Mesenchymal stem cell (in vitro differentiated cells and primary cell): ENCODE data around the gene PAPOLG.

Experiments used
- DNase-seq: peaks from one replicate; pipeline ENCODE4 v3.0.0-alpha.2; 2013
- H2AFZ ChIP-seq: one replicate; pipeline ENCODE4 v1.6.1; 2013; ENCODE audit warnings: low read depth, mild to moderate bottlenecking, control low read depth, inconsistent platforms, low read length, moderate library complexity
- H2AK5ac ChIP-seq: 2 replicates; pipeline ENCODE4 v1.6.1; 2013; ENCODE audit warnings: low read length, moderate library complexity, mild to moderate bottlenecking, inconsistent platforms; ENCODE audit not compliant: severe bottlenecking
- H2BK120ac ChIP-seq: one replicate; pipeline ENCODE4 v1.6.1; 2013; ENCODE audit warnings: low read depth, mild to moderate bottlenecking, inconsistent platforms, low read length, moderate library complexity
- H2BK12ac ChIP-seq, 2 experiments: one replicate each; pipeline ENCODE4 v1.6.1; 2013; ENCODE audit warnings: inconsistent platforms in 2 of 2, low read length in 2 of 2, mild to moderate bottlenecking in 2 of 2, moderate library complexity in 2 of 2, control low read depth in 1 of 2
- H2BK15ac ChIP-seq: one replicate; pipeline ENCODE4 v1.6.1; 2013; ENCODE audit warnings: mild to moderate bottlenecking, low read depth, inconsistent platforms; ENCODE audit not compliant: poor library complexity, severe bottlenecking
- H2BK5ac ChIP-seq: 2 replicates; pipeline ENCODE4 v1.6.1; 2013; ENCODE audit warnings: low read depth, mild to moderate bottlenecking, low read length, control low read depth, inconsistent platforms; ENCODE audit not compliant: poor library complexity, severe bottlenecking
- H3K14ac ChIP-seq, 2 experiments: one replicate each; pipeline ENCODE4 v1.6.1; 2013; ENCODE audit warnings: inconsistent platforms in 2 of 2, low read length in 2 of 2, control low read depth in 1 of 2, mild to moderate bottlenecking in 1 of 2, moderate library complexity in 1 of 2
- H3K18ac ChIP-seq, 2 experiments: one replicate each; pipeline ENCODE4 v1.6.1; 2013; ENCODE audit warnings: inconsistent platforms in 2 of 2, low read length in 2 of 2, control low read depth in 1 of 2, low read depth in 1 of 2, mild to moderate bottlenecking in 1 of 2
- H3K23ac ChIP-seq, 2 experiments: one replicate each; pipeline ENCODE4 v1.6.1; 2013; ENCODE audit warnings: inconsistent platforms in 2 of 2, low read length in 2 of 2, mild to moderate bottlenecking in 2 of 2, moderate library complexity in 2 of 2, control low read depth in 1 of 2
- H3K27ac ChIP-seq: 2 replicates; pipeline ENCODE4 v1.5.1; 2013; ENCODE audit warnings: mild to moderate bottlenecking, moderate library complexity, low read length, control low read depth, inconsistent platforms; ENCODE audit not compliant: poor library complexity, severe bottlenecking
- H3K27me3 ChIP-seq, 2 experiments: 2 replicates each; pipeline versions ENCODE4 v1.6.1 to v1.7.0; 2013; ENCODE audit warnings: low read length in 2 of 2, mild to moderate bottlenecking in 2 of 2, moderate library complexity in 2 of 2, control low read depth in 1 of 2, inconsistent platforms in 1 of 2; ENCODE audit not compliant: control insufficient read depth in 1 of 2, insufficient read depth in 1 of 2
- H3K36me3 ChIP-seq, 2 experiments: 2 replicates each; pipeline versions ENCODE4 v1.6.1 to v1.7.0; 2013; ENCODE audit warnings: low read length in 2 of 2, control low read depth in 1 of 2, inconsistent platforms in 1 of 2, low read depth in 1 of 2, mild to moderate bottlenecking in 1 of 2; ENCODE audit not compliant: insufficient read depth in 2 of 2, control insufficient read depth in 1 of 2
- H3K4ac ChIP-seq, 2 experiments: one replicate each; pipeline ENCODE4 v1.6.1; 2013; ENCODE audit warnings: inconsistent platforms in 2 of 2, low read length in 2 of 2, mild to moderate bottlenecking in 2 of 2, moderate library complexity in 2 of 2, control low read depth in 1 of 2, low read depth in 1 of 2
- H3K4me1 ChIP-seq: 2 replicates; pipeline ENCODE4 v1.6.1; 2013; ENCODE audit warnings: low read depth, low read length, control low read depth; ENCODE audit not compliant: control insufficient read depth, insufficient read depth
- H3K4me2 ChIP-seq: 2 replicates; pipeline ENCODE4 v1.6.1; 2013; ENCODE audit warnings: low read length, mild to moderate bottlenecking, inconsistent platforms; ENCODE audit not compliant: poor library complexity, severe bottlenecking
- H3K4me3 ChIP-seq, 2 experiments: 2 replicates each; pipeline versions ENCODE4 v1.5.1 to v1.7.0; 2013; ENCODE audit warnings: low read length in 2 of 2, mild to moderate bottlenecking in 2 of 2, control low read depth in 1 of 2, low read depth in 1 of 2; ENCODE audit not compliant: insufficient read depth in 1 of 2
- H3K79me1 ChIP-seq: replicated peaks from 2 replicates; pipeline ENCODE4 v1.6.1; 2013; ENCODE audit warnings: mild to moderate bottlenecking, control low read depth, low read length, inconsistent platforms; ENCODE audit not compliant: poor library complexity, severe bottlenecking
- H3K9ac ChIP-seq: 2 replicates; pipeline ENCODE4 v1.7.0; 2013; ENCODE audit warnings: mild to moderate bottlenecking, low read length, moderate library complexity
- H3K9me3 ChIP-seq: 2 replicates; pipeline ENCODE4 v1.7.0; 2013; ENCODE audit warnings: mild to moderate bottlenecking, low read length; ENCODE audit not compliant: control insufficient read depth
- H4K8ac ChIP-seq: one replicate; pipeline ENCODE4 v1.6.1; 2013; ENCODE audit warnings: inconsistent platforms, mild to moderate bottlenecking, low read length, moderate library complexity
- H4K91ac ChIP-seq: one replicate; pipeline ENCODE4 v1.6.1; 2013; ENCODE audit warnings: mild to moderate bottlenecking, low read length, inconsistent platforms
- WGBS: methylation state at CpG from one replicate; pipeline ENCODE4 v1.1.7; 2013; ENCODE audit warnings: mixed read lengths; 5-methylcytosine and 5-hydroxymethylcytosine counted together

Gene PAPOLG

DNA sequence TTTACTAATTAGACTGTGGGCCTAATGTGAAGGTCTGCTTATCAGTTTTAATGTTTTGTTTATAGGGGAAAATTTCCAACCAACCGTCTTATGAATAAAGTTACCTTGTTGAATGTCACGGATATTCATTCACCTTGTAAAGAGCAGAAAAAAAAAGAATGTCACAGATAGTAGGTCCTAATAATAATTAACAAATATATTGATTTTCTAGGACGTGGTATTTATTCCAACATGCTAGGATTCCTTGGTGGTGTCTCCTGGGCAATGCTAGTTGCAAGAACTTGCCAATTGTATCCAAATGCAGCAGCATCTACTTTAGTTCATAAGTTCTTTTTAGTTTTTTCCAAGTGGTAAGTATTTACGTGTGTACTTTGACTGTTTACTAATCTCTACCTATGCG lies 23.4 kb downstream of the PAPOLG start:
- Histone ChIP-seq H3K4ac (no peak overlapping the region), H3K9me3 (no peaks in the 10 kb centered on the region), H3K4me3 (no peak overlapping the region), H2AK5ac (no peak overlapping the region), H3K79me1 (peaks cover 6% of the 10 kb centered on the region), H2BK120ac (no peak overlapping the region), H2BK5ac (no peak overlapping the region), H2AFZ (no peak overlapping the region), H3K4me1 (no peaks in the 10 kb centered on the region), H3K27ac (no peak overlapping the region), H3K14ac (no peak overlapping the region), H2BK15ac (no peak overlapping the region), H4K91ac (no peak overlapping the region), H2BK12ac (no peak overlapping the region), H3K9ac (no peak overlapping the region), H3K23ac (no peak overlapping the region), H3K18ac (no peak overlapping the region), H3K36me3 (peaks cover 16 to 88% of the 10 kb centered on the region in 2 experiments), H4K8ac (no peak overlapping the region), H3K4me2 (no peak overlapping the region), H3K27me3 (no peaks in the 10 kb centered on the region)
- DNase-seq, result no peak
- 85% methylated on average over 2 of the region's 5 CpGs for WGBS

DNA sequence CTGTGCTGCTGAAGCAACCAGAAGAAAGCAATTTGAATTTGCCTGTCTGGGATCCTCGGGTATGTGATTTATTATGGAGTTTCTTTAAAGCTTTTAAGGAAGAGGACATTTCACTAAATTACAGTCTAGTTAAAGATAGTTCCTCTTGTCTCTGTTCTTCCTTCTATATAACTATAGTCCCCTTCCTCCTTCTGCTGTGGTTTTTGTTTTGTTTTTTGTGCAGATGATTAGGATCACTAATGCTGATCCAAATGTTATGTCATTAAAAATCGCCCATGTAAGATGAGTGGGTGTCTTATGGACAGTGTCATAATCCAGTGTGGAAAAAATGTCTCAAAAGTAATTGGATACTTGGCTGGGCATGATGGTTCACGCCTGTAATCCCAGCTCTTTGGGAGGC lies 24.7 kb downstream of the PAPOLG start:
- Histone ChIP-seq H3K36me3 (peaks cover 21 to 88% of the 10 kb centered on the region in 2 experiments), H4K8ac (no peak overlapping the region), H2AK5ac (no peak overlapping the region), H3K9me3 (no peaks in the 10 kb centered on the region), H2BK5ac (no peak overlapping the region), H2AFZ (no peak overlapping the region), H3K4me3 (no peak overlapping the region), H3K9ac (no peak overlapping the region), H2BK12ac (no peak overlapping the region), H3K79me1 (peaks cover 8% of the 10 kb centered on the region), H4K91ac (no peak overlapping the region), H3K27me3 (no peaks in the 10 kb centered on the region), H3K14ac (no peak overlapping the region), H2BK120ac (no peak overlapping the region), H2BK15ac (no peak overlapping the region), H3K4ac (no peak overlapping the region), H3K4me2 (no peak overlapping the region), H3K27ac (no peak overlapping the region), H3K23ac (no peak overlapping the region), H3K4me1 (no peaks in the 10 kb centered on the region), H3K18ac (no peak overlapping the region)
- 90% methylated on average over 3 of the region's 3 CpGs for WGBS
- DNase-seq, result no peak

DNA sequence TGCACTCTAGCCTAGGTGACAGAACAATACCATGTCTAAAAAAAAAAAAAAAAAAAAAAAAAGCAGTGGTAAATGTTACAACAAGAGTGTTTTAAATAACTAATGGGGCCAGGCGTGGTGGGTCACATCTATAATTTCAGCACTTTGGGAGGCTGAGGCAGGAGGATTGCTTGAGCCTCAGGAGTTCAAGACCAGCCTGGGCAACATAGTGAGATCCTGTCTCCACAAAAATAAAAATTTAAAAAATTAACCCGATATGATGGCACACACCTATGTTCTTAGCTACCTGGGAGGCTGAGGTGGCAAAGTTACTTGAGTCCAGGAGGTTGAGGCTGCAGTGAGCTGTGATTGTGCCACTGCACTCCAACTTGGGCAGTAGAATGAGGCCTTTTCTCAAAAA lies 37.1 kb downstream of the PAPOLG start:
- H3K9me3 ChIP-seq, result no peaks in the 10 kb centered on the region
- no peak overlapping the region for H2BK15ac ChIP-seq
- H3K27ac ChIP-seq, result no peak overlapping the region
- H3K9ac ChIP-seq, result no peak overlapping the region
- no peak overlapping the region for H4K91ac ChIP-seq
- no peak overlapping the region for H3K4me2 ChIP-seq
- H3K18ac ChIP-seq, result no peak overlapping the region
- H3K27me3 ChIP-seq, result no peaks in the 10 kb centered on the region
- no peaks in the 10 kb centered on the region for H3K4me1 ChIP-seq
- H4K8ac ChIP-seq, result no peak overlapping the region
- no peak overlapping the region for H3K23ac ChIP-seq
- DNase-seq, result no peak
- H3K4ac ChIP-seq, result no peak overlapping the region
- no peak overlapping the region for H2AK5ac ChIP-seq
- H3K14ac ChIP-seq, result no peak overlapping the region
- 100% methylated on average over 1 of the region's 2 CpGs for WGBS
- H3K79me1 ChIP-seq, result peaks cover 4% of the 10 kb centered on the region
- no peak overlapping the region for H2BK12ac ChIP-seq
- no peak overlapping the region for H2AFZ ChIP-seq
- H2BK120ac ChIP-seq, result no peak overlapping the region
- peaks cover 27 to 89% of the 10 kb centered on the region in 2 experiments for H3K36me3 ChIP-seq
- no peak overlapping the region for H3K4me3 ChIP-seq
- H2BK5ac ChIP-seq, result no peak overlapping the region

- H3K27me3 ChIP-seq, result no peaks in the 10 kb centered on the region
- DNase-seq, result peak; percentile 29
- H3K23ac ChIP-seq, result no peak overlapping the region
- peaks cover 20 to 92% of the 10 kb centered on the region in 2 experiments for H3K36me3 ChIP-seq
- WGBS, result 94% methylated on average over 3 of the region's 5 CpGs
- no peak overlapping the region for H2BK5ac ChIP-seq
- H3K18ac ChIP-seq, result no peak overlapping the region
- H4K8ac ChIP-seq, result no peak overlapping the region
- no peak overlapping the region for H2AK5ac ChIP-seq
- H3K79me1 ChIP-seq, result peaks cover 5% of the 10 kb centered on the region
- no peak overlapping the region for H4K91ac ChIP-seq
- no peaks in the 10 kb centered on the region for H3K9me3 ChIP-seq
- no peak overlapping the region for H3K9ac ChIP-seq
- H3K14ac ChIP-seq, result no peak overlapping the region
- no peak overlapping the region for H2AFZ ChIP-seq
- no peaks in the 10 kb centered on the region for H3K4me1 ChIP-seq
- H2BK12ac ChIP-seq, result no peak overlapping the region
- H3K27ac ChIP-seq, result no peak overlapping the region
- H3K4me2 ChIP-seq, result no peak overlapping the region
- no peak overlapping the region for H3K4me3 ChIP-seq
- H2BK120ac ChIP-seq, result no peak overlapping the region
- no peak overlapping the region for H2BK15ac ChIP-seq
- H3K4ac ChIP-seq, result no peak overlapping the region
These were observed 38.3 kb downstream of the PAPOLG start for GRCh38 chr2:60794271-60794863.
